Left ventricle myocardium inferior (tissue), 1 donor: Measurements from ENCODE around the gene TNFSF18. TPM values are rescaled to one million over a fixed set of nuclear protein-coding genes. Genes with fewer than 3 reads are reported as not detected.

Source experiments
- DNase-seq: peaks from one replicate; pipeline ENCODE4 v3.0.0-alpha.2; 2020
- H3K27ac ChIP-seq: fragments of 200-600 bp; replicated peaks from 2 replicates; pipeline ENCODE4 v1.8.0; 2021
- H3K27me3 ChIP-seq: fragments of 200-600 bp; 2 replicates; pipeline ENCODE4 v1.8.0; 2021; ENCODE audit warnings: low read depth
- H3K36me3 ChIP-seq: fragments of 200-600 bp; 2 replicates; pipeline ENCODE4 v1.8.0; 2021
- H3K4me1 ChIP-seq: fragments of 200-600 bp; 2 replicates; pipeline ENCODE4 v1.8.0; 2021
- H3K4me3 ChIP-seq: fragments of 200-600 bp; 2 replicates; pipeline ENCODE4 v1.8.0; 2021; ENCODE audit warnings: mild to moderate bottlenecking, moderate library complexity
- H3K9me3 ChIP-seq: fragments of 200-600 bp; replicated peaks from 2 replicates; pipeline ENCODE4 v1.8.0; 2021
- intact Hi-C: fragments of 100-400 bp; cut with micrococcal nuclease; formaldehyde crosslinking; loops from one replicate; pipeline ENCODE4 v1.11.0; 2022
- total RNA-seq: library from RNA; stranded (reverse); fragmentation: NEBNext Ultra II Directional; extraction: Animal tissue kit (Norgen Biotek cat#: 25700); gene quantifications from one replicate; pipeline ENCODE4 v1.2.1, GENCODE V29; 2021
- TF ChIP-seq, protein P1 (sequence below): fragments of 200-600 bp; IDR thresholded peaks from 2 replicates; pipeline ENCODE4 v1.8.0; 2021; ENCODE audit warnings: antibody characterized with exemption, mild to moderate bottlenecking, borderline replicate concordance
- donor health status: DM: no; HTN: yes; CAD: no; lungs with severe emphysema.

TNFSF18 gene
- total RNA-seq, 1 donor from 2014 or later = not detected

DNA sequence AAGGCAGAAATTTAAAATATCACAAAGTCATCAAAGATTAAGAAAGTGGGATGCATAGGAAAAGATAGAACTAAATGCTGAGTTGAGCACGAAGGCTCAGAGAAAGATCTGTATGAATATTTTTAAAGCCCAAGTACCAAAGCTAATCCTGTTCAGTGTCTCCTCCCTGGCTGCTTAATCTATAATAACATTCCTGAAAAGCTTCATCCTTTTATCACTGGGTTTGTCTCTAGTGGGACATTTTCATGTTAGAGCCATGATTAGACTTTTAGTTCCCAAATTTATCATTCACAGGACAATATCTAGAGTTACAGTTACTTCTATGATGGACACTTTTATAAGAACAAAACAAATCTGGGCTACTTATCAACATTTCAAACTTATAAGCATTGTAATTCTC lies 38.6 kb downstream of the TNFSF18 start:
- no peaks in the 10 kb centered on the region for H3K36me3 ChIP-seq
- TF ChIP-seq, protein P1, sequence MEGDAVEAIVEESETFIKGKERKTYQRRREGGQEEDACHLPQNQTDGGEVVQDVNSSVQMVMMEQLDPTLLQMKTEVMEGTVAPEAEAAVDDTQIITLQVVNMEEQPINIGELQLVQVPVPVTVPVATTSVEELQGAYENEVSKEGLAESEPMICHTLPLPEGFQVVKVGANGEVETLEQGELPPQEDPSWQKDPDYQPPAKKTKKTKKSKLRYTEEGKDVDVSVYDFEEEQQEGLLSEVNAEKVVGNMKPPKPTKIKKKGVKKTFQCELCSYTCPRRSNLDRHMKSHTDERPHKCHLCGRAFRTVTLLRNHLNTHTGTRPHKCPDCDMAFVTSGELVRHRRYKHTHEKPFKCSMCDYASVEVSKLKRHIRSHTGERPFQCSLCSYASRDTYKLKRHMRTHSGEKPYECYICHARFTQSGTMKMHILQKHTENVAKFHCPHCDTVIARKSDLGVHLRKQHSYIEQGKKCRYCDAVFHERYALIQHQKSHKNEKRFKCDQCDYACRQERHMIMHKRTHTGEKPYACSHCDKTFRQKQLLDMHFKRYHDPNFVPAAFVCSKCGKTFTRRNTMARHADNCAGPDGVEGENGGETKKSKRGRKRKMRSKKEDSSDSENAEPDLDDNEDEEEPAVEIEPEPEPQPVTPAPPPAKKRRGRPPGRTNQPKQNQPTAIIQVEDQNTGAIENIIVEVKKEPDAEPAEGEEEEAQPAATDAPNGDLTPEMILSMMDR = no peak
- no peak overlapping the region for H3K4me3 ChIP-seq
- intact Hi-C loops = no loop called here
- no peak overlapping the region for H3K27ac ChIP-seq
- no peak for DNase-seq
- H3K9me3 ChIP-seq = no peaks in the 10 kb centered on the region
- no peaks in the 10 kb centered on the region for H3K27me3 ChIP-seq
- H3K4me1 ChIP-seq = peaks cover 8% of the 10 kb centered on the region

DNA sequence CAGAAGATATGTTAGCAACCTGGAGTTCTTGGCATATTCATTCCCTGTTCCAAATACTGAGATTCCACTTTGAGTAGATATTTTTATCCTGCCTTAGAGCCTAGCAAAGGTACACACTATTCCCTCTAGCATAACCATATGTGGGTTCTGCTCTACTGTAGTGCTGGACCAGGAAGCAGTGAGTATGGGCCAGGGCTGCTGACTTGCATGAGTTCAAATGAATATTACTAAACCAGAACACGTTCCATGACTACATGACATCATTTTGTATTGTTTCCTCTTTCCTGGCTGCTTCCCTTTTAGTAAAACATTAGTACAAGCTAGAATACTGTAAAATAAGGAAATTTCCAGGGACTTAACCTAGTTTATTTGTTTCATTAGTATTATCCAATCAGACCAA lies 41.1 kb downstream of the TNFSF18 start:
- Histone ChIP-seq H3K9me3 (no peaks in the 10 kb centered on the region), H3K27me3 (no peaks in the 10 kb centered on the region), H3K4me1 (peaks cover 8% of the 10 kb centered on the region), H3K27ac (peak overlapping the region; percentile 36), H3K36me3 (no peaks in the 10 kb centered on the region), H3K4me3 (no peak overlapping the region)
- TF ChIP-seq, protein P1 = no peak
- DNase-seq = peak; percentile 14
- intact Hi-C loops = no loop called here

DNA sequence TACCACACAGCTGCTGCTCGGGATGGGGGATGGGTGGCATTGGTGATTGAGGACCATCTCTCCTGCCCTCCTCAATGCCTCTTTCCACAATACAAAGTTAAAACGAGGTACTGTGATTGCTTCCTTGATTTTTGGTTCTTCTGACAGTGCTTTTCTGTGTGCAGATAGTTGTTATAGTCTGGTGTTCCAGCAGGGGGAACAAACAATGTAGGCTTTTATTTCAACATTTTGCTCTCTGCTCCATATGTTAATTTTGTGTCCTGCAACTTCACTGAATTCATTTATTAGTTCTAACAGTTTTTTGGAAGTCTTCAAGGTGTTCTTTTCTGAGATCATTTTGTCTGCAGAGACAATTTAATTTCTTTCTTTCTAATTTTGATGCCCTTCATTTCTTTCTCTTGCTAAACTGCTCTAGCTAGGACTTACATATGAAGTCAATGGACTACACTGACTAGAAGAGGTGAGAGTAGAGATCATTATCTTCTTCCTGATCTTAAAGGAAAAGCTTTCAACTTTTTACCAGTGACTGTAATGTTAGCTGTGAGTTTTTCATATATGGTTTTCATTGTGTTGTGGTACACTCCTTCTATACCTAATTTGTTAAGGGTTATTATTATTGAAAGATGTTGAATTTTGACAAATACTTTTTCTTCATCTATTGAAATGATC lies 45.4 kb downstream of the TNFSF18 start:
- no peak overlapping the region for H3K4me3 ChIP-seq
- intact Hi-C loops = no loop called here
- TF ChIP-seq, protein P1 = no peak

DNA sequence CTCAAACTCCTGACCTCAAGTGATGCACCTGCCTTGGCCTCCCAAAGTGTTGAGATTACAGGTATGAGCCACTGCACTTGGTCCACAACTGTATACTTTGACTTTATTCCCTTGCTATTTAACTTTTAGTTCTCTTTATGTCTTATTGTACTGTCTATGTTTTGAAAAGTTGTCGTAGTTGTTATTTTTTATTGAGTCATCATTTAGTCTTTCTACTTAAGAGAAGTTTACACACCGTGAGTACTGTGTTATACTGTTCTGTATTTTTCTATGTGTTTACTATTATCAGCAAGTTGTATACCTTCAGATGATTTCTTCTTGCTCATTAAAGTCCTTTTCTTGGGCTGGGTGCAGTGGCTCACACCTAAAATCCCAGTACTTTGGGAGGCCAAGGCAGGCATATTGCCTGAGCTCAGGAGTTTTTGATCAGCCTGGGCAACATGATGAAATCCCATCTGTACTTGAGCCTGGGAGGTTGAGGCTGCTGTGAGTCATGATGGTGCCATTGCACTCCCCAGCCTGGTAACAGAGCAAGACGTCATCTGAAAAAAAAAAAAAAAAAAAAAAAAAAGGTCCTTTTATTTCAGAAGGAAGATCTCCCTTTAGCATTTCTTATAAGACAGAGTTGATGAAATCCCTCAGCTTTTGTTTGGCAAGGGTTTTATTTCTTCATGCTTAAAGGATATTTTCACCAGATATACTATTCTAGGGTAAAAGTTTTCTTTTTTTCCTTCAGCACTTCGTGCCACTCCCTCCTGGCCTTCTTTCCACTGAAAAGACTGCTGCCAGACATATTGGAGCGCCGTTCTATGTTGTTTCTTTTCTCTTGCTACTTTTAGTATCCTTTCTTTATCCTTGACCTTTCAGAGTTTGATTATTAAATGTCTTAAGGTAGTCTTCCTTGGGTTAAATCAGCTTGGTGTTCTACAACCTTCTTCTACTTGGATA lies 47.6 kb downstream of the TNFSF18 start:
- Histone ChIP-seq H3K4me3 (no peak overlapping the region), H3K36me3 (no peaks in the 10 kb centered on the region), H3K27ac (no peak overlapping the region), H3K4me1 (no peaks in the 10 kb centered on the region), H3K27me3 (no peaks in the 10 kb centered on the region), H3K9me3 (peaks cover 27% of the 10 kb centered on the region)
- DNase-seq = no peak
- intact Hi-C loops = no loop called here
- TF ChIP-seq, protein P1 = no peak

More for the DNA sequence above, 45.4 kb downstream of the TNFSF18 start:
- H3K27ac ChIP-seq = no peak overlapping the region
- no peaks in the 10 kb centered on the region for H3K27me3 ChIP-seq
- peaks cover 8% of the 10 kb centered on the region for H3K4me1 ChIP-seq
- H3K9me3 ChIP-seq = peaks cover 18% of the 10 kb centered on the region
- no peak for DNase-seq
- H3K36me3 ChIP-seq = no peaks in the 10 kb centered on the region

DNA sequence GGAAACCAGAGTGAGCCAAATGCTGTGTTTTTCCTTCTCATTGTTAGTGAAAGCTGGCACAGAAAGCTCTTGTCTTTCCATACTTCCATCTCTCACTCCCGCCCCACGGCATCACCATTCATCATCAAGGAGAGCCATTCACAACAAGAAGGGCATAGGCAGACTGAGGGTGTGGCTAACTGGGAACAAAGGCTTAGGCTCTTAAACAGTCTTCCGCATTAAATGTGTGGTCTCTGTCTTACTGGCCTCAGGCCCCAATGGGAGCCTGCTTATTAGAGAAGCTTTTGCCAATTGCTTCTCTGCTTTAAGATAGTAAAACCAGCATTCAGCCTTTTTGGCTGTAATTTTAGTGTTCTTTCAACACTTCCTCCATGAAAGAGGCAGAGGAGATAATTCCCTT lies 51.4 kb downstream of the TNFSF18 start:
- no peaks in the 10 kb centered on the region for H3K27me3 ChIP-seq
- H3K9me3 ChIP-seq = peaks cover 43% of the 10 kb centered on the region
- TF ChIP-seq, protein P1 = no peak
- no peak overlapping the region for H3K27ac ChIP-seq
- no peaks in the 10 kb centered on the region for H3K36me3 ChIP-seq
- no peak overlapping the region for H3K4me3 ChIP-seq
- DNase-seq = peak; percentile 16
- intact Hi-C loops = no loop called here
- no peaks in the 10 kb centered on the region for H3K4me1 ChIP-seq
